Caki2 (cell line): ENCODE results near the gene ALPG. TPM values are rescaled to one million over a fixed set of nuclear protein-coding genes. Genes with fewer than 3 reads are reported as not detected.
"Not testable (repeated sequence)": the region's sequence is repeated elsewhere in the genome, so short reads cannot be mapped to it uniquely, and the experiment has no call there.

Experiments
- DNase-seq: peaks from one replicate; pipeline ENCODE4 v3.0.0-alpha.2; 2015; ENCODE audit warnings: low read depth
- in situ Hi-C: cut with HindIII; loops from 2 replicates; pipeline ENCODE4 v1.10.0; 2016; ENCODE audit warnings: low sequenced_read_pairs, low pct_unique_long_range_greater_than_20kb, mixed read lengths
- total RNA-seq: library from RNA; depleted of rRNA; stranded (reverse); fragments of >200 nt; shearing (Covaris generic); gene quantifications from 2 replicates; pipeline ENCODE4 v1.2.3, GENCODE V29; 2014; ENCODE audit warnings: low replicate concordance; rRNA removed

Gene ALPG
- total RNA-seq = not detected in 2 replicates

- DNase-seq = no peak
- in situ Hi-C loops = no loop called here
These were observed at the start of gene ALPG for GRCh38 chr2:232406556-232407310. Gene ALPG, plus strand, starts transcription at chr2:232406844. Its CDS starts 51 bp downstream, at chr2:232406895.

- DNase-seq = no peak
- in situ Hi-C loops = no loop called here
These were observed 45.0 kb upstream of the ALPG start for GRCh38 chr2:232361646-232362045.

- in situ Hi-C loops = no loop called here
- DNase-seq = no peak
These were observed 44.3 kb upstream of the ALPG start for GRCh38 chr2:232362174-232362900.

- DNase-seq, in situ Hi-C loops: not testable (repeated sequence)
These were observed 43.4 kb upstream of the ALPG start for GRCh38 chr2:232363064-232363783.

GRCh38 chr2:232363784-232364615 lies 42.6 kb upstream of the ALPG start:
- in situ Hi-C loops = no loop called here
- no peak for DNase-seq

GRCh38 chr2:232364806-232365594 lies 41.6 kb upstream of the ALPG start:
- DNase-seq, in situ Hi-C loops: not testable (repeated sequence)

GRCh38 chr2:232365621-232366321 lies 40.9 kb upstream of the ALPG start:
- peak; percentile 54 for DNase-seq
- in situ Hi-C loops = no loop called here

GRCh38 chr2:232366461-232366860 lies 40.2 kb upstream of the ALPG start:
- in situ Hi-C loops, DNase-seq: not testable (repeated sequence)

- DNase-seq = no peak
- in situ Hi-C loops = no loop called here
These were observed 39.6 kb upstream of the ALPG start for GRCh38 chr2:232367016-232367415.

GRCh38 chr2:232367591-232368233 lies 38.9 kb upstream of the ALPG start:
- in situ Hi-C loops = no loop called here
- DNase-seq = no peak

- peak; percentile 41 for DNase-seq
- in situ Hi-C loops = no loop called here
These were observed 38.3 kb upstream of the ALPG start for GRCh38 chr2:232368311-232368731.

GRCh38 chr2:232369126-232369951 lies 37.3 kb upstream of the ALPG start:
- no peak for DNase-seq
- in situ Hi-C loops = no loop called here

- in situ Hi-C loops, DNase-seq: not testable (repeated sequence)
These were observed 36.6 kb upstream of the ALPG start for GRCh38 chr2:232370007-232370406.

- in situ Hi-C loops = no loop called here
- DNase-seq = no peak
These were observed 34.1 kb upstream of the ALPG start for GRCh38 chr2:232372231-232373208.
